Muscle layer of duodenum (tissue), 2 donors: Measurements from ENCODE around the gene RSPH1.

Source experiments
- H3K27ac ChIP-seq: one replicate; pipeline ENCODE4 v1.7.0; 2013; ENCODE audit warnings: mild to moderate bottlenecking, low read length
- H3K27me3 ChIP-seq: one replicate; pipeline ENCODE4 v1.7.0; 2013; ENCODE audit warnings: low read depth, mild to moderate bottlenecking, control low read depth, low read length
- H3K36me3 ChIP-seq, 2 donors: one replicate each; pipeline ENCODE4 v1.7.0; 2013; ENCODE audit warnings: low read length in 2 of 2, control low read depth in 1 of 2, mild to moderate bottlenecking in 1 of 2; ENCODE audit not compliant: insufficient read depth in 2 of 2, control insufficient read depth in 1 of 2
- H3K4me1 ChIP-seq, 2 donors: one replicate each; pipeline ENCODE4 v1.7.0; 2013; ENCODE audit warnings: low read length in 2 of 2, mild to moderate bottlenecking in 2 of 2, control low read depth in 1 of 2, moderate library complexity in 1 of 2; ENCODE audit not compliant: insufficient read depth in 2 of 2, control insufficient read depth in 1 of 2
- H3K4me3 ChIP-seq, 2 donors: one replicate each; pipeline ENCODE4 v1.7.0; 2013; ENCODE audit warnings: low read length in 2 of 2, low read depth in 1 of 2, mild to moderate bottlenecking in 1 of 2
- H3K9me3 ChIP-seq, 2 donors: one replicate each; pipeline ENCODE4 v1.7.0; 2013; ENCODE audit warnings: low read length in 2 of 2, control low read depth in 1 of 2, mild to moderate bottlenecking in 1 of 2; ENCODE audit not compliant: control insufficient read depth in 1 of 2
- donor health status: healthy.

Gene RSPH1

GRCh38 chr21:42439284-42440186, 56.5 kb downstream of the RSPH1 start:
- Histone ChIP-seq H3K27me3 (no peaks in the 10 kb centered on the region), H3K4me3 (no peak overlapping the region), H3K4me1 (no peaks in the 10 kb centered on the region), H3K27ac (no peak overlapping the region), H3K9me3 (peaks cover 0 to 5% of the 10 kb centered on the region in 2 donors), H3K36me3 (no peaks in the 10 kb centered on the region)

GRCh38 chr21:42438316-42439205, 57.5 kb downstream of the RSPH1 start:
- Histone ChIP-seq H3K4me1 (no peaks in the 10 kb centered on the region), H3K9me3 (peaks cover 0 to 5% of the 10 kb centered on the region in 2 donors), H3K36me3 (no peaks in the 10 kb centered on the region), H3K27me3 (no peaks in the 10 kb centered on the region), H3K4me3 (no peak overlapping the region), H3K27ac (no peak overlapping the region)

- H3K27ac ChIP-seq: no peak overlapping the region
- H3K4me1 ChIP-seq: no peaks in the 10 kb centered on the region
- H3K9me3 ChIP-seq: peaks cover 0 to 8% of the 10 kb centered on the region in 2 donors
- no peaks in the 10 kb centered on the region for H3K36me3 ChIP-seq
- H3K27me3 ChIP-seq: no peaks in the 10 kb centered on the region
- no peak overlapping the region for H3K4me3 ChIP-seq
Observed at GRCh38 chr21:42437786-42438185, 58.2 kb downstream of the RSPH1 start.

GRCh38 chr21:42436914-42437313, 59.1 kb downstream of the RSPH1 start:
- Histone ChIP-seq H3K27ac (no peak overlapping the region), H3K27me3 (no peaks in the 10 kb centered on the region), H3K36me3 (no peaks in the 10 kb centered on the region), H3K4me1 (no peaks in the 10 kb centered on the region), H3K4me3 (no peak overlapping the region), H3K9me3 (peaks cover 7 to 16% of the 10 kb centered on the region in 2 donors)

GRCh38 chr21:42435833-42436232, 60.2 kb downstream of the RSPH1 start:
- Histone ChIP-seq H3K36me3 (no peaks in the 10 kb centered on the region), H3K27ac (no peak overlapping the region), H3K9me3 (peaks cover 7 to 17% of the 10 kb centered on the region in 2 donors), H3K4me3 (no peak overlapping the region), H3K27me3 (no peaks in the 10 kb centered on the region), H3K4me1 (no peaks in the 10 kb centered on the region)

GRCh38 chr21:42435401-42435800, 60.6 kb downstream of the RSPH1 start:
- Histone ChIP-seq H3K4me3 (no peak overlapping the region), H3K4me1 (no peaks in the 10 kb centered on the region), H3K27me3 (no peaks in the 10 kb centered on the region), H3K9me3 (peaks cover 7 to 17% of the 10 kb centered on the region in 2 donors), H3K27ac (no peak overlapping the region), H3K36me3 (no peaks in the 10 kb centered on the region)

- H3K27ac ChIP-seq: no peak overlapping the region
- H3K27me3 ChIP-seq: no peaks in the 10 kb centered on the region
- H3K9me3 ChIP-seq: peaks cover 7 to 17% of the 10 kb centered on the region in 2 donors
- H3K4me3 ChIP-seq: no peak overlapping the region
- H3K4me1 ChIP-seq: no peaks in the 10 kb centered on the region
- no peaks in the 10 kb centered on the region for H3K36me3 ChIP-seq
Observed at GRCh38 chr21:42434884-42435283, 61.1 kb downstream of the RSPH1 start.

- H3K9me3 ChIP-seq: peaks cover 7 to 17% of the 10 kb centered on the region in 2 donors
- no peaks in the 10 kb centered on the region for H3K27me3 ChIP-seq
- no peaks in the 10 kb centered on the region for H3K36me3 ChIP-seq
- no peaks in the 10 kb centered on the region for H3K4me1 ChIP-seq
- no peak overlapping the region for H3K27ac ChIP-seq
- no peak overlapping the region for H3K4me3 ChIP-seq
Observed at GRCh38 chr21:42433946-42434551, 62.0 kb downstream of the RSPH1 start.

GRCh38 chr21:42432695-42433094, 63.3 kb downstream of the RSPH1 start:
- no peak overlapping the region for H3K4me3 ChIP-seq
- H3K4me1 ChIP-seq: no peaks in the 10 kb centered on the region
- H3K27ac ChIP-seq: no peak overlapping the region
- no peaks in the 10 kb centered on the region for H3K36me3 ChIP-seq
- no peaks in the 10 kb centered on the region for H3K27me3 ChIP-seq
- H3K9me3 ChIP-seq: peaks cover 7 to 17% of the 10 kb centered on the region in 2 donors

GRCh38 chr21:42431196-42431595, 64.8 kb downstream of the RSPH1 start:
- H3K27ac ChIP-seq: no peak overlapping the region
- no peaks in the 10 kb centered on the region for H3K36me3 ChIP-seq
- H3K27me3 ChIP-seq: no peaks in the 10 kb centered on the region
- no peaks in the 10 kb centered on the region for H3K4me1 ChIP-seq
- no peak overlapping the region for H3K4me3 ChIP-seq
- peaks cover 7 to 12% of the 10 kb centered on the region in 2 donors for H3K9me3 ChIP-seq

- Histone ChIP-seq H3K4me1 (no peaks in the 10 kb centered on the region), H3K27me3 (no peaks in the 10 kb centered on the region), H3K27ac (no peak overlapping the region), H3K36me3 (no peaks in the 10 kb centered on the region), H3K4me3 (no peak overlapping the region), H3K9me3 (peaks cover 7 to 12% of the 10 kb centered on the region in 2 donors)
Observed at GRCh38 chr21:42430521-42430920, 65.5 kb downstream of the RSPH1 start.
